ENCODE measurements around the gene MDFIC. TPM values are rescaled to one million over a fixed set of nuclear protein-coding genes. Genes with fewer than 3 reads are reported as not detected.

The MDFIC gene
- total and polyA plus RNA-seq, 9 donors = 10.6 to 30.0 (median 17.9) TPM

- whole genome bisulfite sequencing, 3 donors = 89 to 90% (median 89%) methylated on average over 1 of the region's 1 CpG
- DNase-seq = no peak
- Histone ChIP-seq H3K27me3 (no peaks in the 10 kb centered on the region), H3K36me3 (no peaks in the 10 kb centered on the region), H3K4me1 (ENCODE audit: insufficient read depth) (no peaks in the 10 kb centered on the region), H3K4me3 (no peak overlapping the region), H3K9me3 (no peaks in the 10 kb centered on the region), H3K27ac (no peak overlapping the region)
- no peak for TF ChIP-seq POLR2A (IDR thresholded peaks at IDR 0.05)
- TF ChIP-seq CTCF (IDR thresholded peaks at IDR 0.05) = no peak
- TF ChIP-seq EP300 (IDR thresholded peaks at IDR 0.05) = no peak
- intact Hi-C loops (cut with DNase I) = no loop called here
Observed at GRCh38 chr7:115033917-115034459, 112.1 kb downstream of the MDFIC start.

GRCh38 chr7:115034515-115034914 lies 112.6 kb downstream of the MDFIC start:
- no peaks in the 10 kb centered on the region for H3K4me1 ChIP-seq (ENCODE audit: insufficient read depth)
- intact Hi-C loops (cut with DNase I) = no loop called here
- H3K9me3 ChIP-seq = no peaks in the 10 kb centered on the region
- 83 to 91% (median 89%) methylated on average over 2 of the region's 2 CpGs for WGBS, 3 donors
- TF ChIP-seq POLR2A (IDR thresholded peaks at IDR 0.05) (no peak), EP300 (IDR thresholded peaks at IDR 0.05) (no peak), CTCF (IDR thresholded peaks at IDR 0.05) (no peak)
- DNase-seq = no peak
- H3K27me3 ChIP-seq = no peaks in the 10 kb centered on the region
- H3K4me3 ChIP-seq = no peak overlapping the region
- H3K27ac ChIP-seq = no peak overlapping the region
- H3K36me3 ChIP-seq = no peaks in the 10 kb centered on the region

GRCh38 chr7:115037128-115037802 lies 115.4 kb downstream of the MDFIC start:
- Histone ChIP-seq H3K4me1 (ENCODE audit: insufficient read depth) (no peaks in the 10 kb centered on the region), H3K4me3 (no peak overlapping the region), H3K27me3 (no peaks in the 10 kb centered on the region), H3K9me3 (no peaks in the 10 kb centered on the region), H3K36me3 (no peaks in the 10 kb centered on the region), H3K27ac (no peak overlapping the region)
- DNase-seq = no peak
- 84 to 86% (median 84%) methylated on average over 2 of the region's 2 CpGs for WGBS, 3 donors
- intact Hi-C loops (cut with DNase I) = no loop called here
- TF ChIP-seq POLR2A (IDR thresholded peaks at IDR 0.05) (no peak), CTCF (IDR thresholded peaks at IDR 0.05) (no peak), EP300 (IDR thresholded peaks at IDR 0.05) (no peak)

- no peak for DNase-seq
- intact Hi-C loops (cut with DNase I) = no loop called here
- TF ChIP-seq POLR2A (IDR thresholded peaks at IDR 0.05) = no peak
- no peak for TF ChIP-seq EP300 (IDR thresholded peaks at IDR 0.05)
- TF ChIP-seq CTCF (IDR thresholded peaks at IDR 0.05) = no peak
- 96 to 97% (median 96%) methylated on average over 4 of the region's 4 CpGs for WGBS, 3 donors
- no peak overlapping the region for H3K4me3 ChIP-seq
- H3K4me1 ChIP-seq (ENCODE audit: insufficient read depth) = no peaks in the 10 kb centered on the region
- no peaks in the 10 kb centered on the region for H3K36me3 ChIP-seq
- no peak overlapping the region for H3K27ac ChIP-seq
- no peaks in the 10 kb centered on the region for H3K27me3 ChIP-seq
- no peaks in the 10 kb centered on the region for H3K9me3 ChIP-seq
Observed at GRCh38 chr7:115038158-115038557, 116.3 kb downstream of the MDFIC start.
